ENCODE data around the gene FAR1.

The FAR1 gene

GRCh38 chr11:13776134-13776815, 107.8 kb downstream of the FAR1 start:
- no peak for DNase-seq (ENCODE audit: low read depth in 4 of 4, low spot score in 1 of 4)

GRCh38 chr11:13777341-13777985, 109.0 kb downstream of the FAR1 start:
- no peak for DNase-seq (ENCODE audit: low read depth in 4 of 4, low spot score in 1 of 4)

GRCh38 chr11:13778345-13778744, 109.9 kb downstream of the FAR1 start:
- no peak for DNase-seq (ENCODE audit: low read depth in 4 of 4, low spot score in 1 of 4)

GRCh38 chr11:13781153-13781552, 112.7 kb downstream of the FAR1 start:
- DNase-seq (ENCODE audit: low read depth in 4 of 4, low spot score in 1 of 4): no peak
